PC-3 (cell line): ENCODE measurements around the gene CNTLN. TPM values are rescaled to one million over a fixed set of nuclear protein-coding genes. Genes with fewer than 3 reads are reported as not detected.

Experiments
- ATAC-seq: fragments of 200-7000 bp; cut with Tn5 transposase; 2 replicates; pipeline ENCODE4 v1.9.1; 2020; ENCODE audit warnings: mild to moderate bottlenecking, moderate library complexity
- BruUV-seq: library from RNA; stranded (reverse); fragments of 400-500 nt; replicated peaks from 2 replicates; lab custom pipeline; 2021; lab: Mats Ljungman, UMichigan
- CTCF ChIA-PET: fragments of 300-600 bp; sonication (Branson Sonifier 250); formaldehyde crosslinking; loops from one replicate; lab custom pipeline; 2022; ENCODE audit warnings: antibody characterized with exemption; lab: Charles Lee
- POLR2A ChIA-PET: fragments of 300-600 bp; sonication (Branson Sonifier 250); formaldehyde crosslinking; loops from one replicate; lab custom pipeline; 2022; ENCODE audit warnings: antibody characterized with exemption; ENCODE audit not compliant: unreplicated experiment; lab: Charles Lee
- DNase-seq: peaks from one replicate; pipeline ENCODE4 v3.0.0-alpha.2; 2015
- H2AFZ ChIP-seq: fragments of 300-600 bp; sonication (generic); 2 replicates; pipeline ENCODE4 v1.6.0; 2016; ENCODE audit warnings: antibody characterized with exemption, low read length
- H3F3A ChIP-seq: fragments of 300-600 bp; sonication (generic); one replicate; pipeline ENCODE4 v1.6.0; 2017; ENCODE audit warnings: antibody characterized with exemption, low read length, control low read depth, mild to moderate bottlenecking; ENCODE audit not compliant: unreplicated experiment
- H3K27ac ChIP-seq: fragments of 300-600 bp; sonication (generic); 2 replicates; pipeline ENCODE4 v1.5.1; 2016; ENCODE audit warnings: mild to moderate bottlenecking, low read length
- H3K27me3 ChIP-seq: fragments of 300-600 bp; sonication (generic); 2 replicates; pipeline ENCODE4 v1.6.1; 2016; ENCODE audit warnings: low read length, mixed read lengths
- H3K36me3 ChIP-seq: fragments of 300-600 bp; sonication (generic); 2 replicates; pipeline ENCODE4 v1.6.1; 2016; ENCODE audit warnings: low read depth, mixed run types, low read length, mixed read lengths
- H3K4me1 ChIP-seq: fragments of 300-600 bp; sonication (generic); 2 replicates; pipeline ENCODE4 v1.5.1; 2016; ENCODE audit warnings: low read length; ENCODE audit not compliant: insufficient read depth
- H3K4me2 ChIP-seq: fragments of 300-600 bp; sonication (generic); 2 replicates; pipeline ENCODE4 v1.6.0; 2016; ENCODE audit warnings: low read length
- H3K4me3 ChIP-seq: fragments of 300-600 bp; sonication (generic); 2 replicates; pipeline ENCODE4 v1.5.1; 2016; ENCODE audit warnings: mild to moderate bottlenecking, low read length, mixed read lengths
- H3K79me2 ChIP-seq: fragments of 300-600 bp; sonication (generic); 2 replicates; pipeline ENCODE4 v1.6.1; 2017; ENCODE audit warnings: low read length, mixed read lengths
- H3K9ac ChIP-seq: fragments of 300-600 bp; sonication (generic); 2 replicates; pipeline ENCODE4 v1.6.0; 2016; ENCODE audit warnings: mild to moderate bottlenecking, low read length
- H3K9me2 ChIP-seq: fragments of 300-600 bp; sonication (generic); replicated peaks from 2 replicates; pipeline ENCODE4 v1.6.1; 2016; ENCODE audit warnings: mixed run types, low read length, mixed read lengths
- H3K9me3 ChIP-seq: fragments of 300-600 bp; sonication (generic); 2 replicates; pipeline ENCODE4 v1.6.1; 2016; ENCODE audit warnings: low read length, mixed read lengths
- H4K20me1 ChIP-seq: fragments of 300-600 bp; sonication (generic); 2 replicates; pipeline ENCODE4 v1.6.1; 2016; ENCODE audit warnings: low read length, mixed read lengths
- CTCF ChIP-seq: fragments of 300-600 bp; sonication (generic); conservative IDR thresholded peaks from 2 replicates; pipeline ENCODE4 v1.5.1; 2017; ENCODE audit warnings: antibody characterized with exemption, low read depth, mild to moderate bottlenecking, low read length
- EZH2 ChIP-seq: fragments of 300-600 bp; sonication (generic); IDR thresholded peaks from one replicate; pipeline ENCODE4 v1.6.1; 2017; ENCODE audit warnings: antibody characterized with exemption, mild to moderate bottlenecking, low read length; ENCODE audit not compliant: unreplicated experiment
- EZH2phosphoT487 ChIP-seq: fragments of 300-600 bp; sonication (generic); IDR thresholded peaks from 2 replicates; pipeline ENCODE4 v1.6.1; 2018; ENCODE audit warnings: mild to moderate bottlenecking, antibody characterized with exemption, low read length, borderline replicate concordance
- intact Hi-C: fragments of 100-400 bp; cut with micrococcal nuclease; formaldehyde crosslinking; loops from 2 replicates; pipeline ENCODE4 v1.9.0; 2023
- total RNA-seq: library from RNA; depleted of rRNA; stranded (reverse); fragments of >200 nt; gene quantifications from 2 replicates; pipeline ENCODE4 v1.2.3, GENCODE V29; 2014

The CNTLN gene
- total RNA-seq, 1 experiment from 2014 or later, result 6.9 TPM

- Histone ChIP-seq H3F3A (no peaks in the 10 kb centered on the region), H4K20me1 (no peaks in the 10 kb centered on the region), H3K27ac (no peak overlapping the region), H2AFZ (no peak overlapping the region), H3K9me2 (no peaks in the 10 kb centered on the region), H3K27me3 (no peaks in the 10 kb centered on the region), H3K79me2 (no peaks in the 10 kb centered on the region), H3K9me3 (no peaks in the 10 kb centered on the region), H3K4me3 (no peak overlapping the region), H3K36me3 (no peaks in the 10 kb centered on the region), H3K4me2 (no peak overlapping the region), H3K9ac (no peak overlapping the region), H3K4me1 (no peaks in the 10 kb centered on the region)
- DNase-seq (no peak), ATAC-seq (no peak)
- TF ChIP-seq EZH2, result no peak
- TF ChIP-seq CTCF, result no peak
- POLR2A ChIA-PET, result no interaction called here
- no TSS peak for BruUV-seq
- intact Hi-C loops, result no loop called here
- CTCF ChIA-PET, result no interaction called here
These were observed 180.5 kb downstream of the CNTLN start for GRCh38 chr9:17315341-17315740.

GRCh38 chr9:17318821-17319320 lies 184.0 kb downstream of the CNTLN start:
- no peak for TF ChIP-seq EZH2phosphoT487
- TF ChIP-seq CTCF, result no peak
- ChIA-PET POLR2A (no interaction called here), CTCF (no interaction called here)
- no peaks in the 10 kb centered on the region for H3K79me2 ChIP-seq
- H3K4me3 ChIP-seq, result no peak overlapping the region
- no peak overlapping the region for H3K27ac ChIP-seq
- H3K9me2 ChIP-seq, result no peaks in the 10 kb centered on the region
- H4K20me1 ChIP-seq, result no peaks in the 10 kb centered on the region
- no peaks in the 10 kb centered on the region for H3K27me3 ChIP-seq
- H3K4me1 ChIP-seq, result no peaks in the 10 kb centered on the region
- no peak for DNase-seq
- BruUV-seq, result no TSS peak
- H3K36me3 ChIP-seq, result no peaks in the 10 kb centered on the region
- no peak overlapping the region for H3K9ac ChIP-seq
- ATAC-seq, result no peak
- no peak overlapping the region for H2AFZ ChIP-seq
- intact Hi-C loops, result no loop called here
- H3K9me3 ChIP-seq, result no peaks in the 10 kb centered on the region
- no peaks in the 10 kb centered on the region for H3F3A ChIP-seq
- H3K4me2 ChIP-seq, result no peak overlapping the region

- no peaks in the 10 kb centered on the region for H4K20me1 ChIP-seq
- H3K9me3 ChIP-seq, result no peaks in the 10 kb centered on the region
- ChIA-PET CTCF (no interaction called here), POLR2A (no interaction called here)
- no peaks in the 10 kb centered on the region for H3K27me3 ChIP-seq
- no TSS peak for BruUV-seq
- no peaks in the 10 kb centered on the region for H3K36me3 ChIP-seq
- intact Hi-C loops, result no loop called here
- no peak overlapping the region for H2AFZ ChIP-seq
- no peaks in the 10 kb centered on the region for H3K79me2 ChIP-seq
- no peak overlapping the region for H3K27ac ChIP-seq
- no peak overlapping the region for H3K9ac ChIP-seq
- H3K9me2 ChIP-seq, result no peaks in the 10 kb centered on the region
- H3K4me2 ChIP-seq, result no peak overlapping the region
- TF ChIP-seq EZH2phosphoT487, result no peak
- no peak overlapping the region for H3K4me3 ChIP-seq
- no peak for ATAC-seq
- H3K4me1 ChIP-seq, result no peaks in the 10 kb centered on the region
- no peak for DNase-seq
- no peaks in the 10 kb centered on the region for H3F3A ChIP-seq
These were observed 185.0 kb downstream of the CNTLN start for GRCh38 chr9:17319864-17320263.
